MM.1S (cell line): ENCODE results near the gene TMTC1.

Experiments
- CTCF ChIP-seq: fragments of 300-600 bp; sonication (generic); IDR thresholded peaks from 2 replicates; pipeline ENCODE4 v1.5.1; 2016; ENCODE audit warnings: antibody characterized with exemption, low read length, mixed read lengths
- EZH2 ChIP-seq: fragments of 300-600 bp; sonication (generic); optimal IDR thresholded peaks from 2 replicates; pipeline ENCODE3; 2017; ENCODE audit warnings: low read depth, mild to moderate bottlenecking, antibody characterized with exemption, low read length, mixed read lengths

GRCh38 chr12:29695026-29695425 lies 88.7 kb downstream of the TMTC1 start:
- TF ChIP-seq CTCF (no peak), EZH2 (no peak)
